ENCODE results near the gene GLRX3. TPM values are rescaled to one million over a fixed set of nuclear protein-coding genes. Genes with fewer than 3 reads are reported as not detected.
A peak's percentile ranks its signal among the peaks of the same experiment; 100 is the strongest.

GLRX3 gene
- total and polyA plus RNA-seq, 2 experiments from 2014 or later: 71.3 to 168 TPM

GRCh38 chr10:130161331-130161730 is 25.1 kb downstream of the GLRX3 start:
- no peaks in the 10 kb centered on the region for H3K4me1 ChIP-seq (ENCODE audit: low read depth)
- no peak overlapping the region for H3K27ac ChIP-seq
- H3K36me3 ChIP-seq: peaks cover 16% of the 10 kb centered on the region
- H3K4me3 ChIP-seq: no peak overlapping the region
- no peaks in the 10 kb centered on the region for H3K27me3 ChIP-seq
- no peaks in the 10 kb centered on the region for H3K9me3 ChIP-seq (ENCODE audit: low read depth)
- no peak for DNase-seq (ENCODE audit: low read depth in 1 of 2, low spot score in 1 of 2)
- TF ChIP-seq CTCF (IDR thresholded peaks at IDR 0.05; ENCODE audit: low read depth, low read length): no peak

- Histone ChIP-seq H3K9me3 (ENCODE audit: low read depth) (no peaks in the 10 kb centered on the region), H3K27ac (no peak overlapping the region), H3K4me3 (no peak overlapping the region), H3K4me1 (ENCODE audit: low read depth) (no peaks in the 10 kb centered on the region), H3K27me3 (no peaks in the 10 kb centered on the region), H3K36me3 (peaks cover 28% of the 10 kb centered on the region)
- no peak for TF ChIP-seq CTCF (IDR thresholded peaks at IDR 0.05; ENCODE audit: low read depth, low read length)
- DNase-seq (ENCODE audit: low read depth in 1 of 2, low spot score in 1 of 2): no peak
Observed at GRCh38 chr10:130167193-130167592, 31.0 kb downstream of the GLRX3 start.

- peaks cover 28% of the 10 kb centered on the region for H3K36me3 ChIP-seq
- DNase-seq (ENCODE audit: low read depth in 1 of 2, low spot score in 1 of 2): no peak
- H3K4me1 ChIP-seq (ENCODE audit: low read depth): no peaks in the 10 kb centered on the region
- H3K27ac ChIP-seq: no peak overlapping the region
- H3K9me3 ChIP-seq (ENCODE audit: low read depth): no peaks in the 10 kb centered on the region
- no peaks in the 10 kb centered on the region for H3K27me3 ChIP-seq
- no peak overlapping the region for H3K4me3 ChIP-seq
- no peak for TF ChIP-seq CTCF (IDR thresholded peaks at IDR 0.05; ENCODE audit: low read depth, low read length)
Observed at GRCh38 chr10:130167707-130168106, 31.5 kb downstream of the GLRX3 start.

GRCh38 chr10:130169136-130169859 is 33.1 kb downstream of the GLRX3 start:
- peaks cover 30% of the 10 kb centered on the region for H3K36me3 ChIP-seq
- H3K9me3 ChIP-seq (ENCODE audit: low read depth): no peaks in the 10 kb centered on the region
- DNase-seq (ENCODE audit: low read depth in 1 of 2, low spot score in 1 of 2): peak in 1 of 2 donors; percentile 70
- H3K4me1 ChIP-seq (ENCODE audit: low read depth): no peaks in the 10 kb centered on the region
- H3K27me3 ChIP-seq: no peaks in the 10 kb centered on the region
- no peak overlapping the region for H3K27ac ChIP-seq
- H3K4me3 ChIP-seq: no peak overlapping the region
- TF ChIP-seq CTCF (IDR thresholded peaks at IDR 0.05; ENCODE audit: low read depth, low read length): no peak

GRCh38 chr10:130171196-130171595 is 35.0 kb downstream of the GLRX3 start:
- Histone ChIP-seq H3K9me3 (ENCODE audit: low read depth) (no peaks in the 10 kb centered on the region), H3K27ac (no peak overlapping the region), H3K36me3 (peaks cover 39% of the 10 kb centered on the region), H3K4me3 (no peak overlapping the region), H3K27me3 (no peaks in the 10 kb centered on the region), H3K4me1 (ENCODE audit: low read depth) (no peaks in the 10 kb centered on the region)
- no peak for DNase-seq (ENCODE audit: low read depth in 1 of 2, low spot score in 1 of 2)
- no peak for TF ChIP-seq CTCF (IDR thresholded peaks at IDR 0.05; ENCODE audit: low read depth, low read length)
